ENCODE results near the gene AGER. TPM values are rescaled to one million over a fixed set of nuclear protein-coding genes. Genes with fewer than 3 reads are reported as not detected.

AGER gene
- total and polyA plus RNA-seq, 9 of the 15 experiments (the other 6 are each of a cell fraction or from before 2014, with no cell fraction given) = 1.2 to 11.5 (median 4.1) TPM

DNA sequence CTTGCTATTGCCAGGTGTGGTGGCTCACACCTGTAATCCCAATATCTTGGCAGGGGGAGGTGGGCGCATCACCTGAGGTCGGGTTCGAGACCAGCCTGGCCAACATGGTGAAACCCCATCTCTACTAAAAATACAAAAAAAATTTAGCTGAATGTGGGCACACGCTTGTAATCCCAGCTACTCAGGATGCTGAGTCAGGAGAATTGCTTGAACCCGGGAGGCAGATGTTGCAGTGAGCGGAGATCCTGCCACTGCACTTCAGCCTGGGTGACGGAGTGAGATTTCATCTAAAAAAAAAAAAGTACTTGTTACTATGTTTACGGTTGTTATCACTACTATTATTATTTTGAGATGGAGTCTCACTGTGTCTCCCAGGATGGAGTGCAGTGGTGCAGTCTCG lies 27.2 kb downstream of the AGER start:
- Histone ChIP-seq H3K27me3 (ENCODE audit: control insufficient read depth in 2 of 2, insufficient read depth in 2 of 2, low read length in 2 of 2) (no peaks in the 10 kb centered on the region), H3K9me3 (replicated peaks; ENCODE audit: control insufficient read depth, insufficient read depth, low read depth, low read length) (no peaks in the 10 kb centered on the region), H3K9ac (ENCODE audit: insufficient read depth in 1 of 2, low read depth in 2 of 2, low read length in 2 of 2) (no peak overlapping the region), H3K79me2 (ENCODE audit: control insufficient read depth, insufficient read depth, low read length) (peaks cover 44% of the 10 kb centered on the region), H3K4me1 (replicated peaks in 1 of 2; ENCODE audit: control insufficient read depth in 2 of 2, insufficient read depth in 2 of 2, low read length in 2 of 2) (peaks cover 25 to 42% of the 10 kb centered on the region in 2 experiments; a peak in 4 of 5 replicates), H3K9me1 (ENCODE audit: control insufficient read depth, insufficient read depth, low read length) (no peaks in the 10 kb centered on the region), H3K4me2 (ENCODE audit: insufficient read depth, low read length) (no peak overlapping the region), H3K36me3 (ENCODE audit: control insufficient read depth, insufficient read depth, low read length) (peaks cover 46% of the 10 kb centered on the region), H3K4me3 (no peak overlapping the region), H3K27ac (ENCODE audit: extremely low read depth, low read depth, low read length) (no peak overlapping the region), H2AFZ (ENCODE audit: low read depth, low read length) (no peak overlapping the region), H4K20me1 (replicated peaks; ENCODE audit: control insufficient read depth, insufficient read depth, low read length) (no peaks in the 10 kb centered on the region)
- no peak for TF ChIP-seq ZNF384 (IDR thresholded peaks at IDR 0.05; ENCODE audit: low read depth, low read length)
- peak; percentile 36; the same call in 1 of the 2 replicates for TF ChIP-seq MAFF (IDR thresholded peaks at IDR 0.05; ENCODE audit: low read length)
- TF ChIP-seq, protein P1, sequence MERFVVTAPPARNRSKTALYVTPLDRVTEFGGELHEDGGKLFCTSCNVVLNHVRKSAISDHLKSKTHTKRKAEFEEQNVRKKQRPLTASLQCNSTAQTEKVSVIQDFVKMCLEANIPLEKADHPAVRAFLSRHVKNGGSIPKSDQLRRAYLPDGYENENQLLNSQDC (CRISPR knock-in tag; IDR thresholded peaks at IDR 0.05) = no peak
- peak; percentile 75 for TF ChIP-seq C11orf30 (IDR thresholded peaks at IDR 0.05; ENCODE audit: low read depth)
- TF ChIP-seq ZNF316 (IDR thresholded peaks at IDR 0.05) = peak; percentile 80
- TF ChIP-seq, protein P2, sequence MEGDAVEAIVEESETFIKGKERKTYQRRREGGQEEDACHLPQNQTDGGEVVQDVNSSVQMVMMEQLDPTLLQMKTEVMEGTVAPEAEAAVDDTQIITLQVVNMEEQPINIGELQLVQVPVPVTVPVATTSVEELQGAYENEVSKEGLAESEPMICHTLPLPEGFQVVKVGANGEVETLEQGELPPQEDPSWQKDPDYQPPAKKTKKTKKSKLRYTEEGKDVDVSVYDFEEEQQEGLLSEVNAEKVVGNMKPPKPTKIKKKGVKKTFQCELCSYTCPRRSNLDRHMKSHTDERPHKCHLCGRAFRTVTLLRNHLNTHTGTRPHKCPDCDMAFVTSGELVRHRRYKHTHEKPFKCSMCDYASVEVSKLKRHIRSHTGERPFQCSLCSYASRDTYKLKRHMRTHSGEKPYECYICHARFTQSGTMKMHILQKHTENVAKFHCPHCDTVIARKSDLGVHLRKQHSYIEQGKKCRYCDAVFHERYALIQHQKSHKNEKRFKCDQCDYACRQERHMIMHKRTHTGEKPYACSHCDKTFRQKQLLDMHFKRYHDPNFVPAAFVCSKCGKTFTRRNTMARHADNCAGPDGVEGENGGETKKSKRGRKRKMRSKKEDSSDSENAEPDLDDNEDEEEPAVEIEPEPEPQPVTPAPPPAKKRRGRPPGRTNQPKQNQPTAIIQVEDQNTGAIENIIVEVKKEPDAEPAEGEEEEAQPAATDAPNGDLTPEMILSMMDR (IDR thresholded peaks at IDR 0.05 in 2 of 3, conservative IDR thresholded peaks at IDR 0.05 in 1 of 3; ENCODE audit: insufficient read depth in 2 of 3, low read depth in 1 of 3, low read length in 3 of 3) = no peak
- TF ChIP-seq MAFG (tag; conservative IDR thresholded peaks at IDR 0.05) = peak; percentile 66
- peak; percentile 55; the same call in 1 of the 2 replicates for TF ChIP-seq MAFK (IDR thresholded peaks at IDR 0.05; ENCODE audit: low read length)
- no peak for TF ChIP-seq ZNF431 (CRISPR knock-in tag; IDR thresholded peaks at IDR 0.05)
- no peak for TF ChIP-seq ZBTB8A (IDR thresholded peaks at IDR 0.05; ENCODE audit: partially characterized antibody)
- no peak for TF ChIP-seq FIP1L1 (IDR thresholded peaks at IDR 0.05; ENCODE audit: low read depth, low read length, poor library complexity, severe bottlenecking)
- TF ChIP-seq, protein P3, sequence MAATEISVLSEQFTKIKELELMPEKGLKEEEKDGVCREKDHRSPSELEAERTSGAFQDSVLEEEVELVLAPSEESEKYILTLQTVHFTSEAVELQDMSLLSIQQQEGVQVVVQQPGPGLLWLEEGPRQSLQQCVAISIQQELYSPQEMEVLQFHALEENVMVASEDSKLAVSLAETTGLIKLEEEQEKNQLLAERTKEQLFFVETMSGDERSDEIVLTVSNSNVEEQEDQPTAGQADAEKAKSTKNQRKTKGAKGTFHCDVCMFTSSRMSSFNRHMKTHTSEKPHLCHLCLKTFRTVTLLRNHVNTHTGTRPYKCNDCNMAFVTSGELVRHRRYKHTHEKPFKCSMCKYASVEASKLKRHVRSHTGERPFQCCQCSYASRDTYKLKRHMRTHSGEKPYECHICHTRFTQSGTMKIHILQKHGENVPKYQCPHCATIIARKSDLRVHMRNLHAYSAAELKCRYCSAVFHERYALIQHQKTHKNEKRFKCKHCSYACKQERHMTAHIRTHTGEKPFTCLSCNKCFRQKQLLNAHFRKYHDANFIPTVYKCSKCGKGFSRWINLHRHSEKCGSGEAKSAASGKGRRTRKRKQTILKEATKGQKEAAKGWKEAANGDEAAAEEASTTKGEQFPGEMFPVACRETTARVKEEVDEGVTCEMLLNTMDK (IDR thresholded peaks at IDR 0.05; ENCODE audit: borderline replicate concordance, insufficient read depth, low read depth, low read length, poor library complexity, severe bottlenecking) = no peak
- DNase-seq (ENCODE audit: extremely low read depth in 1 of 4, low spot score in 3 of 4) (no peak), FAIRE-seq (no peak), ATAC-seq (no peak)
- no TSS peak for BruUV-seq (replicated peaks)
- 94% methylated on average over 9 of the region's 9 CpGs for WGBS (ENCODE audit: insufficient coverage, low coverage, missing lambda C conversion rate)
- in situ Hi-C loops (cut with MboI) (no loop called here), intact Hi-C loops (cut with micrococcal nuclease) (no loop called here)
- CTCF ChIA-PET (ENCODE audit: low intra/inter-chr PET ratio) = no interaction called here
- POLR2A ChIA-PET = interaction anchor here (0.7 kb wide), 1 partner anchor 1081 kb away, joined by 3 read pairs; no protein-coding TSS in a partner anchor
